Measurements from ENCODE around the gene IMPG2. TPM values are rescaled to one million over a fixed set of nuclear protein-coding genes. Genes with fewer than 3 reads are reported as not detected.

IMPG2 gene
- total and polyA plus RNA-seq, 8 donors, result under 0.01 to 2.3 (median 0.36) TPM; not detected in 2

DNA sequence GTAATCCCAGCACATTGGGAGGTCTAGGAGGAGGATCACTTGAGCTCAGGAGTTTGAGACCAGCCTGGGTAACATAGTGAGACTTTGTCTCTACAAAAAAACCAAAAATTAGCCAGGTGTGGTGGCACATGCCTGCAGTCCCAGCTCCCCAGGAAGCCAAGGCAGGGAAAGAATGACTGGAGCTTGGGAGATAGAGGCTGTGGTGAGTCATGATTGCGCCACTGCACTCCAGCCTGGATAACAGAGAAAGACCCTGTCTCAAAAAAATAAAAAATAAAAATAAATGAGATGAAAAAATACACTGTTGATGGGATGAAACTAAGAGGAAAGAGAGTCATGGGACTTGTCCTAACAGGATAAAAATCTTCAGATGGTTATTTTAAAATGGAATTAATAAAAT lies 137.6 kb downstream of the IMPG2 start:
- Histone ChIP-seq H3K9me3 (no peaks in the 10 kb centered on the region), H3K27me3 (no peaks in the 10 kb centered on the region)

DNA sequence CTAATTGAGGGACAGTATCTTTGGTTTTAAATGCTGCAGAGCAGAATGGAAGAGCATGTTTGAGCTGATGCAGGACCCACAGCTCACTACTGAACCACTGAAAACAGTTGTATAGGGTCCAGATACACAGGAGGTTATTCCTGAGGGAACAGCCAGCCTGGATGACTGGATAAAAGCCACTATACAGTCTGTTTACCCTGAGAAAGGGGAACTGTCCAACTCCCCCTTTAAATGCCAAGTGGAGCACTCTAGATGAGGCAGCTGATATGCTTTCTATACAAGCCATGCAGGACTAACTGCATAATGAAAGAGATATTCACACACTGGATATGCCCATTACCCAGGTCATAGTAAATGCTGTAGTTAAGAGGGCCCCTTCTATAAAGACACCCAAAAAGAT lies 138.6 kb downstream of the IMPG2 start:
- Histone ChIP-seq H3K4me3 (no peak overlapping the region), H3K4me1 (no peaks in the 10 kb centered on the region), H3K27ac (no peak overlapping the region), H3K27me3 (no peaks in the 10 kb centered on the region), H3K36me3 (no peaks in the 10 kb centered on the region), H3K9me3 (no peaks in the 10 kb centered on the region)
- intact Hi-C loops (cut with DNase I; ENCODE audit: low total_unique reads), result no loop called here
- no peak for DNase-seq
- TF ChIP-seq POLR2AphosphoS5 (IDR thresholded peaks at IDR 0.05) (no peak), POLR2A (IDR thresholded peaks at IDR 0.05) (no peak), EP300 (IDR thresholded peaks at IDR 0.05) (no peak)
- TF ChIP-seq, protein P1, sequence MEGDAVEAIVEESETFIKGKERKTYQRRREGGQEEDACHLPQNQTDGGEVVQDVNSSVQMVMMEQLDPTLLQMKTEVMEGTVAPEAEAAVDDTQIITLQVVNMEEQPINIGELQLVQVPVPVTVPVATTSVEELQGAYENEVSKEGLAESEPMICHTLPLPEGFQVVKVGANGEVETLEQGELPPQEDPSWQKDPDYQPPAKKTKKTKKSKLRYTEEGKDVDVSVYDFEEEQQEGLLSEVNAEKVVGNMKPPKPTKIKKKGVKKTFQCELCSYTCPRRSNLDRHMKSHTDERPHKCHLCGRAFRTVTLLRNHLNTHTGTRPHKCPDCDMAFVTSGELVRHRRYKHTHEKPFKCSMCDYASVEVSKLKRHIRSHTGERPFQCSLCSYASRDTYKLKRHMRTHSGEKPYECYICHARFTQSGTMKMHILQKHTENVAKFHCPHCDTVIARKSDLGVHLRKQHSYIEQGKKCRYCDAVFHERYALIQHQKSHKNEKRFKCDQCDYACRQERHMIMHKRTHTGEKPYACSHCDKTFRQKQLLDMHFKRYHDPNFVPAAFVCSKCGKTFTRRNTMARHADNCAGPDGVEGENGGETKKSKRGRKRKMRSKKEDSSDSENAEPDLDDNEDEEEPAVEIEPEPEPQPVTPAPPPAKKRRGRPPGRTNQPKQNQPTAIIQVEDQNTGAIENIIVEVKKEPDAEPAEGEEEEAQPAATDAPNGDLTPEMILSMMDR (IDR thresholded peaks at IDR 0.05), result no peak

More for the DNA sequence above, 137.6 kb downstream of the IMPG2 start:
- no peak for DNase-seq
- 81 to 97% (median 92%) methylated on average over 1 of the region's 1 CpG for WGBS, 5 donors
- no peaks in the 10 kb centered on the region for H3K4me1 ChIP-seq
- H3K27ac ChIP-seq, result no peak overlapping the region
- intact Hi-C loops (cut with DNase I; ENCODE audit: low total_unique reads), result no loop called here
- TF ChIP-seq, protein P1 (IDR thresholded peaks at IDR 0.05), result no peak
- TF ChIP-seq EP300 (IDR thresholded peaks at IDR 0.05) (no peak), POLR2A (IDR thresholded peaks at IDR 0.05) (no peak), POLR2AphosphoS5 (IDR thresholded peaks at IDR 0.05) (no peak)
- no peaks in the 10 kb centered on the region for H3K36me3 ChIP-seq
- no peak overlapping the region for H3K4me3 ChIP-seq

- H3K36me3 ChIP-seq, result no peaks in the 10 kb centered on the region
- intact Hi-C loops (cut with DNase I; ENCODE audit: low total_unique reads), result no loop called here
Measured at GRCh38 chr3:101179637-101180036, 140.7 kb downstream of the IMPG2 start.

GRCh38 chr3:101177577-101177976 lies 142.8 kb downstream of the IMPG2 start:
- no peak overlapping the region for H3K27ac ChIP-seq
- no peaks in the 10 kb centered on the region for H3K36me3 ChIP-seq
- H3K9me3 ChIP-seq, result no peaks in the 10 kb centered on the region
- no peaks in the 10 kb centered on the region for H3K4me1 ChIP-seq
- no peak overlapping the region for H3K4me3 ChIP-seq
- intact Hi-C loops (cut with DNase I; ENCODE audit: low total_unique reads), result no loop called here
- TF ChIP-seq POLR2AphosphoS5 (IDR thresholded peaks at IDR 0.05), result no peak
- TF ChIP-seq, protein P1 (IDR thresholded peaks at IDR 0.05), result no peak
- no peak for TF ChIP-seq EP300 (IDR thresholded peaks at IDR 0.05)
- no peak for TF ChIP-seq POLR2A (IDR thresholded peaks at IDR 0.05)
- no peak for DNase-seq
- H3K27me3 ChIP-seq, result no peaks in the 10 kb centered on the region

More at GRCh38 chr3:101179637-101180036, 140.7 kb downstream of the IMPG2 start:
- no peak for DNase-seq
- H3K27ac ChIP-seq, result no peak overlapping the region
- no peaks in the 10 kb centered on the region for H3K4me1 ChIP-seq
- TF ChIP-seq, protein P1 (IDR thresholded peaks at IDR 0.05), result no peak
- TF ChIP-seq EP300 (IDR thresholded peaks at IDR 0.05) (no peak), POLR2A (IDR thresholded peaks at IDR 0.05) (no peak), POLR2AphosphoS5 (IDR thresholded peaks at IDR 0.05) (no peak)
- no peak overlapping the region for H3K4me3 ChIP-seq
- no peaks in the 10 kb centered on the region for H3K27me3 ChIP-seq
- 59 to 76% (median 66%) methylated on average over 3 of the region's 3 CpGs for WGBS, 5 donors
- no peaks in the 10 kb centered on the region for H3K9me3 ChIP-seq

Other genes starting within 250 kb of the IMPG2 start
- 10 to 100 TPM in 4 of 5 donors, 1 to 10 TPM in 1; 1.4 to 93.1 (median 29.8) TPM for gene SENP7, start 192.6 kb upstream of the IMPG2 start, total RNA-seq
- 1 to 10 TPM; 3.1 to 7.3 (median 3.8) TPM for gene SENP7, start 192.6 kb upstream of the IMPG2 start, polyA plus RNA-seq
- gene TRMT10C, start 241.3 kb upstream of the IMPG2 start, total RNA-seq, result 10 to 100 TPM in 2 of 5 donors, 1 to 10 TPM in 3; 1.4 to 33.6 (median 4.1) TPM
- 10 to 100 TPM; 13.1 to 16.8 (median 15.3) TPM for gene TRMT10C, start 241.3 kb upstream of the IMPG2 start, polyA plus RNA-seq